HepG2 (cell line): ENCODE measurements around the gene DNM3. TPM values are rescaled to one million over a fixed set of nuclear protein-coding genes. Genes with fewer than 3 reads are reported as not detected.

Source experiments
- ATAC-seq: fragments of 200-7000 bp; cut with Tn5 transposase; 3 replicates; pipeline ENCODE4 v1.9.1; 2020; ENCODE audit warnings: mild to moderate bottlenecking, moderate library complexity
- BruUV-seq: library from RNA; stranded (reverse); fragments of 400-500 nt; replicated peaks from 2 replicates; lab custom pipeline; 2021; lab: Mats Ljungman, UMichigan
- CTCF ChIA-PET: fragments of 300-600 bp; formaldehyde crosslinking; extraction: SDS; loops from one replicate; lab custom pipeline; 2021; ENCODE audit warnings: low total read pairs, inconsistent platforms, low intra/inter-chr PET ratio; lab: Yijun Ruan, JAX
- POLR2A ChIA-PET: fragments of 350-600 bp; sonication (Branson Sonifier 250); formaldehyde crosslinking; loops from one replicate; lab custom pipeline; 2020; ENCODE audit warnings: antibody characterized with exemption, inconsistent platforms; lab: Yijun Ruan, JAX
- DNase-seq: peaks from one replicate; pipeline ENCODE4 v3.0.0-alpha.2; 2015; ENCODE audit warnings: low spot score
- FAIRE-seq: peaks from 3 replicates; lab custom pipeline; 2011; peaks lifted over from hg19 to GRCh38; lab: Jason Lieb, UNC
- H2AFZ ChIP-seq: one replicate; pipeline ENCODE4 v1.6.1; 2011; ENCODE audit warnings: low read length, inconsistent platforms
- H3K27ac ChIP-seq: fragments of 300-600 bp; 3 replicates; pipeline ENCODE4 v1.8.0; 2011; ENCODE audit warnings: mixed run types, mild to moderate bottlenecking, mixed read lengths, low read length, inconsistent platforms; ENCODE audit not compliant: insufficient read depth; ENCODE audit errors: extremely low read length
- H3K27me3 ChIP-seq, 2 experiments: fragments of 200-600 bp in 1 of 2; 2 replicates in 1 of 2; 3 replicates in 1 of 2; pipeline versions ENCODE4 v1.6.0 to v1.8.0; 2011; ENCODE audit warnings: low read length in 2 of 2, mild to moderate bottlenecking in 2 of 2, moderate library complexity in 2 of 2, inconsistent platforms in 1 of 2; ENCODE audit not compliant: insufficient read depth in 2 of 2, control insufficient read depth in 1 of 2
- H3K36me3 ChIP-seq, 2 experiments: fragments of 200-600 bp in 1 of 2; replicated peaks in 1 of 2; 2 replicates in 1 of 2; 3 replicates in 1 of 2; pipeline versions ENCODE4 v1.5.1 to v1.8.0; 2011; ENCODE audit warnings: low read length in 2 of 2, inconsistent platforms in 1 of 2; ENCODE audit not compliant: insufficient read depth in 2 of 2, control insufficient read depth in 1 of 2
- H3K4me1 ChIP-seq: 2 replicates; pipeline ENCODE4 v1.5.1; 2012; ENCODE audit warnings: low read length, inconsistent platforms; ENCODE audit not compliant: insufficient read depth
- H3K4me2 ChIP-seq: 2 replicates; pipeline ENCODE4 v1.6.0; 2011; ENCODE audit warnings: low read depth, low read length, inconsistent platforms
- H3K4me3 ChIP-seq, 3 experiments: fragments of 200-600 bp in 1 of 3; sonication (generic), shearing (Covaris generic) in 1 of 3; replicated peaks in 1 of 3; 2 replicates each; pipeline ENCODE4 v1.5.1; 2011 to 2016; ENCODE audit warnings: low read length in 3 of 3, inconsistent platforms in 2 of 3, low read depth in 2 of 3, mild to moderate bottlenecking in 2 of 3, control low read depth in 1 of 3, mixed read lengths in 1 of 3; ENCODE audit not compliant: insufficient read depth in 1 of 3
- H3K79me2 ChIP-seq: one replicate; pipeline ENCODE4 v1.6.1; 2011; ENCODE audit warnings: low read length, inconsistent platforms; ENCODE audit not compliant: insufficient read depth
- H3K9ac ChIP-seq: 2 replicates; pipeline ENCODE4 v1.6.0; 2011; ENCODE audit warnings: mild to moderate bottlenecking, low read depth, low read length, inconsistent platforms; ENCODE audit not compliant: insufficient read depth
- H3K9me3 ChIP-seq: 2 replicates; pipeline ENCODE4 v1.5.1; 2012; ENCODE audit warnings: mild to moderate bottlenecking, low read length
- H4K20me1 ChIP-seq: 2 replicates; pipeline ENCODE4 v1.6.0; 2011; ENCODE audit warnings: inconsistent platforms, mild to moderate bottlenecking, low read length, moderate library complexity; ENCODE audit not compliant: insufficient read depth
- CBFB ChIP-seq: sonication (generic); formaldehyde crosslinking; IDR thresholded peaks from 2 replicates; pipeline ENCODE4 v1.4.0; 2020; ENCODE audit warnings: missing genetic modification reagents
- FOSL2 ChIP-seq: sonication (generic); formaldehyde crosslinking; IDR thresholded peaks from 2 replicates; pipeline ENCODE4 v1.4.0; 2020; ENCODE audit warnings: missing genetic modification reagents
- HIC2 ChIP-seq: sonication (generic); formaldehyde crosslinking; IDR thresholded peaks from 2 replicates; pipeline ENCODE4 v1.9.0; 2022; ENCODE audit warnings: low read depth, missing genetic modification reagents
- HMGXB3 ChIP-seq: sonication (generic); formaldehyde crosslinking; IDR thresholded peaks from 2 replicates; pipeline ENCODE4 v1.4.0; 2020; ENCODE audit warnings: missing genetic modification reagents, borderline replicate concordance
- IRF1 ChIP-seq: sonication (generic); formaldehyde crosslinking; IDR thresholded peaks from 2 replicates; pipeline ENCODE4 v1.4.0; 2020; ENCODE audit warnings: low read depth, mild to moderate bottlenecking, missing genetic modification reagents
- NFE2L2 ChIP-seq: fragments of 150-350 bp; IDR thresholded peaks from 2 replicates; pipeline ENCODE4 v1.6.1; 2014; ENCODE audit warnings: low read length
- SRSF4 ChIP-seq: fragments of 200-400 bp; formaldehyde crosslinking; IDR thresholded peaks from one replicate; pipeline ENCODE4 v1.6.1; 2018; ENCODE audit warnings: mild to moderate bottlenecking, low read depth, low read length, moderate library complexity; ENCODE audit not compliant: poor library complexity, severe bottlenecking
- SUZ12 ChIP-seq: fragments of 150-350 bp; IDR thresholded peaks from 2 replicates; pipeline ENCODE4 v1.6.1; 2014; ENCODE audit warnings: low read depth, low read length
- TARDBP ChIP-seq: sonication (generic); formaldehyde crosslinking; IDR thresholded peaks from 2 replicates; pipeline ENCODE4 v1.8.0; 2022; ENCODE audit warnings: mild to moderate bottlenecking, missing genetic modification reagents
- TBX3 ChIP-seq: fragments of 450-650 bp; IDR thresholded peaks from 2 replicates; pipeline ENCODE4 v1.6.1; 2017; ENCODE audit warnings: antibody characterized with exemption, mild to moderate bottlenecking, inconsistent platforms, borderline replicate concordance
- ZHX1 ChIP-seq: sonication (generic); formaldehyde crosslinking; IDR thresholded peaks from 2 replicates; pipeline ENCODE4 v1.8.1; 2022; ENCODE audit warnings: low read depth, mild to moderate bottlenecking, missing genetic modification reagents
- ZNF558 ChIP-seq: sonication (generic); formaldehyde crosslinking; IDR thresholded peaks from 2 replicates; pipeline ENCODE4 v1.9.0; 2022; ENCODE audit warnings: mild to moderate bottlenecking, missing genetic modification reagents, borderline replicate concordance
- ZNF576 ChIP-seq: sonication (generic); formaldehyde crosslinking; IDR thresholded peaks from 2 replicates; pipeline ENCODE4 v1.4.0; 2020; ENCODE audit warnings: mild to moderate bottlenecking, missing genetic modification reagents
- in situ Hi-C: cut with HindIII; loops from 2 replicates; pipeline ENCODE4 v1.10.0; 2017; ENCODE audit warnings: low pct_unique_long_range_greater_than_20kb; ENCODE audit not compliant: extremely low pct_ligation_motif_present
- intact Hi-C: fragments of 100-400 bp; cut with micrococcal nuclease; formaldehyde crosslinking; loops from one replicate; pipeline ENCODE4 v1.10.0; 2022; ENCODE audit not compliant: unreplicated experiment
- polyA plus RNA-seq, 8 experiments: library from polyadenylated mRNA; depleted of rRNA in 3 of 8; stranded (reverse) in 7 of 8; unstranded in 1 of 8; fragments of >200 nt; fragmentation: Illumina TruSeq in 4 of 8; extraction: Trizol in 4 of 8; gene quantifications; 2 replicates each; pipeline versions ENCODE4 v1.2.1 to v1.2.3, GENCODE V29; 2011 to 2016; ENCODE audit warnings: low read depth in 4 of 8, missing spikeins in 1 of 8, mixed read lengths in 1 of 8; ENCODE audit not compliant: insufficient read depth in 1 of 8
- total RNA-seq, 5 experiments: library from RNA; depleted of rRNA; stranded (reverse); fragments of >200 nt; fragmentation: Illumina TruSeq; extraction: Trizol; gene quantifications; 2 replicates each; pipeline ENCODE4 v1.2.3, GENCODE V29; 2016; ENCODE audit warnings: low read depth in 1 of 5

The DNM3 gene
- total and polyA plus RNA-seq, 2 of the 13 experiments (the other 11 are each of a cell fraction or from before 2014, with no cell fraction given) = 0.05 TPM; not detected in 1

- ATAC-seq (no peak), FAIRE-seq (no peak), DNase-seq (no peak)
- intact Hi-C loops (no loop called here), in situ Hi-C loops (loop anchor here (10.0 kb wide), 1 partner anchor 388 kb away; no protein-coding TSS in a partner anchor)
- H3K27ac ChIP-seq = no peak overlapping the region
- no peak overlapping the region for H2AFZ ChIP-seq
- H3K9ac ChIP-seq = no peak overlapping the region
- H3K36me3 ChIP-seq = no peaks in the 10 kb centered on the region
- no peak overlapping the region for H3K4me3 ChIP-seq
- no TSS peak for BruUV-seq
- TF ChIP-seq TARDBP (no peak), SUZ12 (no peak), CBFB (CRISPR knock-in tag) (no peak), ZNF576 (CRISPR knock-in tag) (no peak), ZNF558 (CRISPR knock-in tag) (no peak), SRSF4 (no peak), IRF1 (CRISPR knock-in tag) (no peak), NFE2L2 (no peak), HMGXB3 (no peak), TBX3 (no peak), ZHX1 (CRISPR knock-in tag) (no peak), HIC2 (CRISPR knock-in tag) (no peak), FOSL2 (CRISPR knock-in tag) (no peak)
- H4K20me1 ChIP-seq = no peaks in the 10 kb centered on the region
- H3K27me3 ChIP-seq = no peaks in the 10 kb centered on the region
- H3K79me2 ChIP-seq = no peaks in the 10 kb centered on the region
- POLR2A ChIA-PET = no interaction called here
- CTCF ChIA-PET = no interaction called here
- H3K4me2 ChIP-seq = no peak overlapping the region
- peaks cover 7% of the 10 kb centered on the region; the same call in 1 of the 2 replicates for H3K9me3 ChIP-seq
- peaks cover 12% of the 10 kb centered on the region for H3K4me1 ChIP-seq
These were observed 165.4 kb downstream of the DNM3 start for GRCh38 chr1:172006660-172007059.
